HG03060 (cell line): ENCODE results near the gene FAAP24.
"Not testable (repeated sequence)": the region's sequence is repeated elsewhere in the genome, so short reads cannot be mapped to it uniquely, and the experiment has no call there.

ENCODE experiments used
- ATAC-seq: cut with Tn5 transposase; IDR thresholded peaks from one replicate; pipeline ENCODE4 v1.9.1; 2021; ENCODE audit warnings: low read depth, moderate number of reproducible peaks; ENCODE audit not compliant: unreplicated experiment

The FAAP24 gene

GRCh38 chr19:32971715-32972540, at the start of gene FAAP24, which contains the start of gene CEP89:
FAAP24 (plus strand) TSS chr19:32972242; CDS start chr19:32973197, 955 bp downstream.
CEP89 (minus strand) TSS chr19:32971958; CDS start chr19:32971874, 84 bp downstream.
- ATAC-seq: peak; percentile 98

GRCh38 chr19:32924200-32924599, 47.8 kb upstream of the FAAP24 start:
- ATAC-seq: no peak

- no peak for ATAC-seq
These were observed 43.2 kb upstream of the FAAP24 start for GRCh38 chr19:32928806-32929205.

GRCh38 chr19:32930567-32930966, 41.5 kb upstream of the FAAP24 start:
- no peak for ATAC-seq

GRCh38 chr19:32933571-32933970, 38.5 kb upstream of the FAAP24 start:
- no peak for ATAC-seq

- no peak for ATAC-seq
These were observed 36.4 kb upstream of the FAAP24 start for GRCh38 chr19:32935629-32936028.

GRCh38 chr19:32936065-32936464, 36.0 kb upstream of the FAAP24 start:
- no peak for ATAC-seq

- not testable (repeated sequence) for ATAC-seq
These were observed 30.8 kb upstream of the FAAP24 start for GRCh38 chr19:32941273-32941672.

GRCh38 chr19:32945260-32945659, 26.8 kb upstream of the FAAP24 start:
- ATAC-seq: no peak

- ATAC-seq: no peak
These were observed 5.3 kb upstream of the FAAP24 start for GRCh38 chr19:32966750-32967149.

- no peak for ATAC-seq
These were observed 2.5 kb upstream of the FAAP24 start for GRCh38 chr19:32969549-32969948.

- no peak for ATAC-seq
These were observed 938 bp upstream of the FAAP24 start for GRCh38 chr19:32971012-32971595.

GRCh38 chr19:32976223-32976805, 4.3 kb downstream of the FAAP24 start:
- ATAC-seq: no peak

GRCh38 chr19:32977280-32977679, 5.2 kb downstream of the FAAP24 start:
- ATAC-seq: no peak

- ATAC-seq: not testable (repeated sequence)
These were observed 5.8 kb downstream of the FAAP24 start for GRCh38 chr19:32977813-32978212.

GRCh38 chr19:32979807-32980206, 7.8 kb downstream of the FAAP24 start:
- ATAC-seq: not testable (repeated sequence)

GRCh38 chr19:32982488-32982887, 10.4 kb downstream of the FAAP24 start:
- ATAC-seq: not testable (repeated sequence)

- not testable (repeated sequence) for ATAC-seq
These were observed 16.2 kb downstream of the FAAP24 start for GRCh38 chr19:32988254-32988653.

GRCh38 chr19:32988724-32989123, 16.7 kb downstream of the FAAP24 start:
- ATAC-seq: no peak

GRCh38 chr19:32995966-32996365, 23.9 kb downstream of the FAAP24 start:
- ATAC-seq: not testable (repeated sequence)

- ATAC-seq: not testable (repeated sequence)
These were observed 25.0 kb downstream of the FAAP24 start for GRCh38 chr19:32997061-32997464.
